Stimulated activated CD4-positive, alpha-beta T cell treated with anti-CD3 and anti-CD28 coated beads, TNF-alpha, amount 100 ng/mL, for 24 hours (primary cell): ENCODE data around the gene INHBE.

Source experiments
- DNase-seq, 3 experiments: peaks; one replicate each; pipeline ENCODE4 v3.0.0-alpha.2; 2020; ENCODE audit warnings: low read depth in 3 of 3

The INHBE gene

DNA sequence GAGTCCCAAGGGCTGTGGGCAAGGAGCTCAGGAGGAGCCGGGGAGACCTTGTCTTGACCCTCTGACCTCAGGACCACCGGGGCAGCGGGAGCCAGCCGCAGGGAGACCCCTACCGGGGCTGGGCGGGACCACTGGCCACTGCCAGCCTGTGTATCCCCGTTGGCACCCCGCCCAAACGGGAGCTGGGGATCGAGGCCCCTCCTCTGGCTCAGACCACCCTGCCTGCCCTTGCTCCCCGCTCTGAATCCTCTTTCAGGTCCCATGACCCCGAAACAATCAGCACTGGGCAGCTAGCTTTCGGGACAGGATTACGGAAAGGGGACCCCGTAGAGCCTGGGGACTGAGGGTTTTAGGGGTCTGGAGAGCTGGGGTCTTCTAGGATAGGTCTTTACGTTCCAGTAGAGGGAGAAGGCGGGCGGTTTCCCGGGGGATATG, 5.8 kb downstream of the INHBE start:
- no peak for DNase-seq

DNA sequence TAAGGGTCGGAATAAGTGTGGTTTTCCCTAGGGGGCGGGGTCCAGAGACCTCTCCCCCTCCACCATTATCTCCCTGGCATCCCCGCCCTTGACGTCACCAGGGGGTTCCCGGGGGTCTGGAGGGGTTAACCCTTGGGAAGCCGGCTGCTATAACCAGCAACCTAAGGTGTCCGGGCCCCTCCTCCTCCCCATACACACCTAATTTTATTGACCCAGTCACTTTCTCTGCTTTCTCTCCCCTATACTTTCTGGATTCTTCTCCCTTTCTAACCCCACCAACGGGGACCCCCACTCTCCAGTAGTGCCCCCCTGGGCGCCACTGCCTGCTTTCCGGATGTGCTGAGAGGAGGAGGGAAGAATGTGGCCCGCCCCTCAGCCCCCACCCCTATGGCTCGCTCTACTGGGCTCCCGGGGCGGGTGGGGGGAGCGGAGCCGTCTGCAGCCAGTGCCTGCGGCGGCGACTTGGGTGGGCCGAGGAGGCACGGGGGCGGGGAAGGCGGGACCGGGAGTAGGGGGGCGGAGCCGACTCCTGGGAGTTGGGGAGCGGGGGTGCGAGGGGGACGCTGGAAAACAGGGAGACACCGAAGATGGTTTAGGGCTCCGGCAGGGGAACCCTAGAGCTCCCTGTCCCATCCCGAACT, 6.3 kb downstream of the INHBE start:
- DNase-seq = no peak

DNA sequence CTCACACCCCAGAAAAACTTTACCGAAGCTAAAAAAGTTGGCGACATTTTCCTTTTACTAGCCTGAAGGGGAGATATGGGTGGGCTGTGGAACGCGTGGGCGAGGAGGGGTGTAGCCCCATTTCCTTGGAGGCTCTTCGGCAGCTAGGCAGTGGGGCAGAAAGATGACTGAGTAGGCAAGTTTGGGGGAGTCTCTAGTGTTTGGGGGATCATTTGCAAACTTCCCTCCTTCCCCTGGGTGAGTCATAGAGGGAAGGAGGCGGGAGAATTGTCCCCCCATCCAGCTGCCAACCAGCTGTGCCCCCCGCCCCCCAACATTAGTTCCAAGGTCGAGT, 6.8 kb downstream of the INHBE start:
- no peak for DNase-seq

DNA sequence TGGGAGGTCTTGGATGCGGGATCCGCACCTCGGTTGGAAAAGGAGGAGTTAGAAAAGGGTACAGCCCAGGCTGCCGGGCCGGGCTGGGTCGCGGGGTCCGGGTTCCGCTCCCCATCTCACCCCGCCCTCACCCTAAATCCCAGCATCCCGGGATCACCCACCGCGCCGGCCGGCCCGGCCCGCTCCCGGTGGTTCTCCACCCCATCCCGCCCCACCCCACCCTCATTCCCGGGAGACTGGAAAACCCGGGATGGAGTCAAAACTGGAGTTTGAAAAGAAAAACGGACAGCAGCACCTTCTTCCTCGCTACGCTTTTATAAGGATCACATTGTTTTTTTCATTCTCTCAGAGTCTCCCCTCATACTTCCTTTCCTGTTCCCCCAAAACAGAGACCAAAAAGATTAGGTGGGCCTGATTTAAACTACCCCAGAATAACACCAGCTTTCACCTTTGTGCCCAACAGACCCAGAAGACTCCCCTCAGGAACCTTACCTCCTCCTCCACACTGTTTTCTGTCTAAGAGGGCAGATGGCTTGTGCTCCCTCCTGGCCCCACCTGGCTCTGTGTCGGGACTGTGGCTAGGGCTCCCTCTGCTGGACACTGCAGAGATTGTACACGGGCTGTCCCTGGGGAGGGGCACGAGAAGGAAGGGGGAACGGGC, 7.3 kb downstream of the INHBE start:
- DNase-seq = peak; percentile 78 to 90 (median 90)

DNA sequence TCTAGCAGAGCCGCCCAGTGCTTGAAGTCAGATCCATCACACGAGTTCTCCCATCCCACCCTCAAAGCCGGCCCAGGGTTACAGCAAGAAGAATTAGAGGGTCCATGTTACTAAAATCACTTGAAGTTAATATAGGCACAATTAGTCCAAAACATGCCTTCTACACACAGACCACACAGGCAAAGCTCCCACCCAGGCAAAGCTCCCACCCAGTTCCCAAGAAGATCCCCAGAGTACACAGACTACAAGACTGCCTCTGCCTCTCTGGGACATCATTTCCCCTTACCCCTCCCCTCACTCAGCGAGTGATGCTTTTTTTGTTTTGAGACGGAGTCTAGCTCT, 7.8 kb downstream of the INHBE start:
- no peak for DNase-seq

DNA sequence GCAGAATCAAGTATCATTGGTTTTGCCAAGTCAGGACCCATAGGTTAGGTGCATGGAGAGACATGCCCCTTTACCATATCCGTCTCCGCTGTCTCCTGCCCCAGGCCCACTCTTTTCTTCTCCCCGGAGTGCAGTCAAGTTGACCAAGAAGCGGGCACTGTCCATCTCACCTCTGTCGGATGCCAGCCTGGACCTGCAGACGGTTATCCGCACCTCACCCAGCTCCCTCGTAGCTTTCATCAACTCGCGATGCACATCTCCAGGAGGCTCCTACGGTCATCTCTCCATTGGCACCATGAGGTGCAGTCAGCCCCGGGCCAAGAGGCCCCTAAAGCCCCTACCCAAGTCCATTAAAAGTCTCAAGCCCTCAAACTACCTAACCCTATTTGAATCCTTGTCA, 9.5 kb downstream of the INHBE start:
- DNase-seq = no peak

DNA sequence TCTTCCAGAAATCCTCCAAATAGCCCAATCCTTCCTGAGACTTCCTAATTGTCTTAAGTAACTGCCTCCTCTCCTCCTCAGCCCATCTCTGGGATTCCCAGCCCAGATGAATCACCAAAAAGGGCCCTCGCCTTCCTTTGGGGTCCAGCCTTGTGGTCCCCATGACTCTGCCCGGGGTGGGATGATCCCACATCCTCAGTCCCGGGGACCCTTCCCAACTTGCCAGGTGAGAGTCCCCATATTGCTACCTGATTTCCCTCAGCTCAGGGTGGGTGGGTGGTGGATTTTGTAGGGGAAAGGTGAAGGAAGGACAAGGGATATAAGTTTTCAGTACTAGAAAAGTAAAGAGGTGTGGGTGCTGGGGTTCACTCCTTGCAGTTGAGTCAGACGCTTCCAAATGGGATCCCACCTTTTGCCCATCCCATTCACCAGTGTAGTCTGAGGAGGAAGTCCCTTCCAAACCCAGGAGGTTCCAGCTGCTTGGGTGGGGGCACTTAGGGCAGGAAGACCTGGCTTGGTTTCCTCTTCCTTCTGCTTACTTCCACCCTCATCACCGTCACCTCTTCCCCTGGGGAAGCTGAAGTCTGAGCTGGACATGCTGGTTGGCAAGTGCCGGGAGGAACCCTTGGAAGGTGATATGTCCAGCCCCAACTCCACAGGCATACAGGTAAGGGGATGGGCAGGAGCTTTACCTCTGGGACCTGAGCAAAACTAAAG, 10.1 kb downstream of the INHBE start:
- DNase-seq = no peak

DNA sequence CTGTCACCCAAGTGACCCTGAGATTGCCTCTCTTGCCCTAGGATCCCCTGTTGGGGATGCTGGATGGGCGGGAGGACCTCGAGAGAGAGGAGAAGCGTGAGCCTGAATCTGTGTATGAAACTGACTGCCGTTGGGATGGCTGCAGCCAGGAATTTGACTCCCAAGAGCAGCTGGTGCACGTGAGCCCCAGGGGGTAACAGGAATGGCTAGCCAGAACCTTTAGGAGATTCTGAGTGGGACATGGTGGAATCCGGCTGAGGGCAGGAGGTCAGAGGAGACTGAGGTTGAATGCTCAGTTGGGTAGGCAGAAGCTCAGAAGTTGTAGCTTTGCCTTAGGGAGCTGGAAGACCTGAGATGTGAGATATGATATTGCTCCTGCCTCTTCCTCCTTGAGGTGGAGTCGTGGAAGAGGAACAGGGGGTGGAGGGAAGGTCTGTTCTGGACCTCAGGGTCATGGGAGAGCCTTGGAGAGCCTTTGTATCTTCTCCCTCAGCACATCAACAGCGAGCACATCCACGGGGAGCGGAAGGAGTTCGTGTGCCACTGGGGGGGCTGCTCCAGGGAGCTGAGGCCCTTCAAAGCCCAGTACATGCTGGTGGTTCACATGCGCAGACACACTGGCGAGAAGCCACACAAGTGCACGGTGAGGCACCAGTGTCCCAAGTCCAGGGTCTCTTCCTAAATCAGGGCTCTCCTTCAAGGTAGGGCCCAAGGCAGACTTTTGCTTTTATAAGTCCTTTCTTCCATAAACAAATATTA, 10.8 kb downstream of the INHBE start:
- no peak for DNase-seq

DNA sequence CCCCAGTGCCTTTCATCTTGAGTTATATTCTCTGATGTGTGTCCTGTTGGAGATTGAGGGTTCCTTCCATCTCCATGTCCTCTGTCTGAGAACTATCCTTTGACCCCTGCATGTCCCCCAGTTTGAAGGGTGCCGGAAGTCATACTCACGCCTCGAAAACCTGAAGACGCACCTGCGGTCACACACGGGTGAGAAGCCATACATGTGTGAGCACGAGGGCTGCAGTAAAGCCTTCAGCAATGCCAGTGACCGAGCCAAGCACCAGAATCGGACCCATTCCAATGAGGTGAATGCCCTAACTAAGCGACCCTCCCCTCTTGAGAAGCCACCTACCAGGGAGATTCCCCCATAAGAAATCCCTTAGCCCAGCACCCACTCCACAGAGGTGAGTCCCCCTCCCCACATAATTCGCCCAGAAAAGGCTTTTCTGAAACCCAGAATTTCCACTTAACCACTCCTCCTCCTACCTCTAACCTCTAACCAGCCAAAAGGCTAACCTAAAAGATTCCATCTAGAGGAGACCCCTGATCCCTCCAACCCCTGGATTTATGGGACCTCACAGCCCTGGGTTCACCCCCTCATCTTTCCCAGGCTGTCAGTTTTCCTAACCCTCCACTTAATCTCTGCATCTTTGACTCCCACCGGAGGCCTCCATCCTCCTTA, 12.2 kb downstream of the INHBE start:
- no peak for DNase-seq

DNA sequence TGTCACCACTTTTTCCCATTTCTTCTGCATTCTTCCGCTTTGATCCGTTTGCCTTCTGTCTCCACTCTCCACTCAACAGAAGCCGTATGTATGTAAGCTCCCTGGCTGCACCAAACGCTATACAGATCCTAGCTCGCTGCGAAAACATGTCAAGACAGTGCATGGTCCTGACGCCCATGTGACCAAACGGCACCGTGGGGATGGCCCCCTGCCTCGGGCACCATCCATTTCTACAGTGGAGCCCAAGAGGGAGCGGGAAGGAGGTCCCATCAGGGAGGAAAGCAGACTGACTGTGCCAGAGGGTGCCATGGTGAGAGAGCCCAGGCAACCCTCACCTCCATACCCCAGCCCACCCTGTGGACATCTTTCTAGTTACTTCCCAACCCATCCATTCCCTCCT, 12.8 kb downstream of the INHBE start:
- no peak for DNase-seq

DNA sequence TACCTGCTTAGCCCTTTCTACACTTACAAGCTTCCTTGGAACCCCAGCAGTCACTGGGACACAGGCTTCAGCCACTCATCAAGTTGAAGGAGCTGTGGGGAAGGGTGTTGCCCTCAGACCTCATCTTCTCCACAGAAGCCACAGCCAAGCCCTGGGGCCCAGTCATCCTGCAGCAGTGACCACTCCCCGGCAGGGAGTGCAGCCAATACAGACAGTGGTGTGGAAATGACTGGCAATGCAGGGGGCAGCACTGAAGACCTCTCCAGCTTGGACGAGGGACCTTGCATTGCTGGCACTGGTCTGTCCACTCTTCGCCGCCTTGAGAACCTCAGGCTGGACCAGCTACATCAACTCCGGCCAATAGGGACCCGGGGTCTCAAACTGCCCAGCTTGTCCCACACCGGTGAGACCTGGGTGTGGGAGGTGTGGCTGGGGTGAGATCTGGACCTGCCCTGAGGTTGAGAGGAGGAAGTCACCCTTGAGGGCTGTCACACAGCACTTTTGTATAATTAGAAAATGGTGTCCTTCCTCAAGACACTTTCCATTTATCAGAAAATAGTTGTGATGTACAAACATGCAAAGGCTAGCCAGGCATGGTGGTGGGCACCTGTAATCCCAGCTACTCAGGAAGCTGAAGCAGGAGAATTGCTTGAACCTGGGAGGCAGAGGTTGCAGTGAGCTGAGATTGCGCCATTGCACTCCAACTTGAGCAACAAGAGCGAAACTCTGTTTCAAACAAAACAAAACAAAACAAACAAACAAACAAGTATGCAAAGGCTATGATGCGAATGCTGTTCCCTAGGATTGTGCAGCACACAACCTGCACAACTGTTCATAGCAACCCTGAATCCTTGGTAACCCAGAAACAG, 14.4 kb downstream of the INHBE start:
- no peak for DNase-seq

DNA sequence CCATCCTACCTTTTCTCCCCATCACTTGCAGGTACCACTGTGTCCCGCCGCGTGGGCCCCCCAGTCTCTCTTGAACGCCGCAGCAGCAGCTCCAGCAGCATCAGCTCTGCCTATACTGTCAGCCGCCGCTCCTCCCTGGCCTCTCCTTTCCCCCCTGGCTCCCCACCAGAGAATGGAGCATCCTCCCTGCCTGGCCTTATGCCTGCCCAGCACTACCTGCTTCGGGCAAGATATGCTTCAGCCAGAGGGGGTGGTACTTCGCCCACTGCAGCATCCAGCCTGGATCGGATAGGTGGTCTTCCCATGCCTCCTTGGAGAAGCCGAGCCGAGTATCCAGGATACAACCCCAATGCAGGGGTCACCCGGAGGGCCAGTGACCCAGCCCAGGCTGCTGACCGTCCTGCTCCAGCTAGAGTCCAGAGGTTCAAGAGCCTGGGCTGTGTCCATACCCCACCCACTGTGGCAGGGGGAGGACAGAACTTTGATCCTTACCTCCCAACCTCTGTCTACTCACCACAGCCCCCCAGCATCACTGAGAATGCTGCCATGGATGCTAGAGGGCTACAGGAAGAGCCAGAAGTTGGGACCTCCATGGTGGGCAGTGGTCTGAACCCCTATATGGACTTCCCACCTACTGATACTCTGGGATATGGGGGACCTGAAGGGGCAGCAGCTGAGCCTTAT, 15.3 kb downstream of the INHBE start:
- DNase-seq = no peak

DNA sequence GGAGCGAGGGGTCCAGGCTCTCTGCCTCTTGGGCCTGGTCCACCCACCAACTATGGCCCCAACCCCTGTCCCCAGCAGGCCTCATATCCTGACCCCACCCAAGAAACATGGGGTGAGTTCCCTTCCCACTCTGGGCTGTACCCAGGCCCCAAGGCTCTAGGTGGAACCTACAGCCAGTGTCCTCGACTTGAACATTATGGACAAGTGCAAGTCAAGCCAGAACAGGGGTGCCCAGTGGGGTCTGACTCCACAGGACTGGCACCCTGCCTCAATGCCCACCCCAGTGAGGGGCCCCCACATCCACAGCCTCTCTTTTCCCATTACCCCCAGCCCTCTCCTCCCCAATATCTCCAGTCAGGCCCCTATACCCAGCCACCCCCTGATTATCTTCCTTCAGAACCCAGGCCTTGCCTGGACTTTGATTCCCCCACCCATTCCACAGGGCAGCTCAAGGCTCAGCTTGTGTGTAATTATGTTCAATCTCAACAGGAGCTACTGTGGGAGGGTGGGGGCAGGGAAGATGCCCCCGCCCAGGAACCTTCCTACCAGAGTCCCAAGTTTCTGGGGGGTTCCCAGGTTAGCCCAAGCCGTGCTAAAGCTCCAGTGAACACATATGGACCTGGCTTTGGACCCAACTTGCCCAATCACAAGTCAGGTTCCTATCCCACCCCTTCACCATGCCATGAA, 16.0 kb downstream of the INHBE start:
- DNase-seq = no peak

DNA sequence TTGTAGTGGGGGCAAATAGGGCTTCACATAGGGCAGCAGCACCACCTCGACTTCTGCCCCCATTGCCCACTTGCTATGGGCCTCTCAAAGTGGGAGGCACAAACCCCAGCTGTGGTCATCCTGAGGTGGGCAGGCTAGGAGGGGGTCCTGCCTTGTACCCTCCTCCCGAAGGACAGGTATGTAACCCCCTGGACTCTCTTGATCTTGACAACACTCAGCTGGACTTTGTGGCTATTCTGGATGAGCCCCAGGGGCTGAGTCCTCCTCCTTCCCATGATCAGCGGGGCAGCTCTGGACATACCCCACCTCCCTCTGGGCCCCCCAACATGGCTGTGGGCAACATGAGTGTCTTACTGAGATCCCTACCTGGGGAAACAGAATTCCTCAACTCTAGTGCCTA, 16.6 kb downstream of the INHBE start:
- no peak for DNase-seq

DNA sequence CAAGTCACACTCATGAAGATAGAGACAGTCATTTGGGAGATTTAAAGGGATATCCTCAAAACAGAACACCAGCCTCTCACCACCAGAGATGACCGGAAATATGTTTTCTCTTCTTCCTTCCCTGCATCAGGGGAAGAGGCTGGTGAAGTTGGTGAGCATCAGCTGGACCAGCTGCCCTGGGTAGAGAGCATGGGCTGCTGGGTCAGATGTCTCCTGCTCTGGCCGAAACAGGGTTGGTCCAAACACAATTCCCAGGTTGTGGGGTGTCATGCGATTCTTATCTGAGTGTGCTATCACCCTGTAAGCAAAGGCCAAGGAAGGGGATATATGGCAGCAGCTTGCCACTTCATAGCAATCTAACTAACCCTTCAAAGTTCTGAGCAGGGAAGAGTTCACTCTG, 17.3 kb downstream of the INHBE start:
- DNase-seq = no peak

DNA sequence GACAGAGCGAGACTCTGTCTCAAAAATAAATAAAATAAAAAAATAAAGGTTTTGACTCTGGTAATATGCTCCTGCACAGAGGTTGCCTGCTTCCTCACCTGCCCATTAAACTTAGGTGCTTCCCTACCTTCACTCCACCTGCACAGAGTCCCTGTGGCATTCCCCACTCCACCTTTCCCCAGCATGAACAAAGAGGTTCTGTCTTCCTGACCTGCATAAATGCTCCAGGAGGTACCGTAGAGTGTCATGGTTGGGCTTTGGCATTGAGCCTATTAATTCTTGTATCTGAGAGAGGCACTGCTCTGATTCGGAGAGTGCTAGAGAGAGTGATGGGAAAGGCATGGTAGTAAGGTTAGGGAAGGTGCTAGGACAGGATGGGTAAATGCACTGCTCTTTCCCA, 18.3 kb downstream of the INHBE start:
- no peak for DNase-seq

DNA sequence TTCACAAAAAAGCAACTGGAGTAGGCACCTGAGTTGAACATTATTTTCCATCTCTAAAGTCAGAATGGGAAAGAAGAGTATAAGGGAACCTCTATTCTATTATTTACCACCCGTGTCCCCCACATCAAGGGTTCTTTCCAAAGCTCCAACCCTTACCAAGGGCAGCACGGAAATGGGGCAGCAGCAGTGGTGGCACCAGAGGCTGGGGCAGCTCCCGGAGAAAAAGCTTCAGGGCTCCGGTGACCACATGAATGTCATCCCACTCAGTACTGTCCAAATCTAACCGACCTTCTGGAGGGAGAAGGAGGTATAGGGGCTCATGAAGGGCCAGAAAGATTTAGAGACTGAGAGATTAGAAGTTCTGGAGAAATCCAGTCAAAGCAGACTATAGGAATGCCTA, 18.8 kb downstream of the INHBE start:
- no peak for DNase-seq

DNA sequence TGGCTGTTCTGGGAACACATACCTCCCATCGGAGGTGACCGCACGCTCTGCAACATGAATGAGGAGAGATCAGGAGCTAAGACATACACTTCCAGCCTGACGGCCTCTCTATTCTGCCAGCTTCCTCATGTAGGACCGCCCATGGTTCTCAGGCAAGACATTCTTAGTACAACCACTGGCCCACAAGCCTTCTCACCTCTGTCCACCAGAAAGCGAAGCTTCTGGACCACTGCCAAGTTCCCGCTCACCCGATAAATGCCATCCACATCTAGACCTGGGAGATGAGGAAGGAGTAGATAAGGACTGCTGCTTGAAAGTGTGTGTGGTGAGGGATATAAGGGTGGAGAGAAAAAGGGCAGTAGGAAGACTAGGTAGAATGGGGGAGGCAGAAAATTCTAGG, 19.3 kb downstream of the INHBE start:
- DNase-seq = no peak

DNA sequence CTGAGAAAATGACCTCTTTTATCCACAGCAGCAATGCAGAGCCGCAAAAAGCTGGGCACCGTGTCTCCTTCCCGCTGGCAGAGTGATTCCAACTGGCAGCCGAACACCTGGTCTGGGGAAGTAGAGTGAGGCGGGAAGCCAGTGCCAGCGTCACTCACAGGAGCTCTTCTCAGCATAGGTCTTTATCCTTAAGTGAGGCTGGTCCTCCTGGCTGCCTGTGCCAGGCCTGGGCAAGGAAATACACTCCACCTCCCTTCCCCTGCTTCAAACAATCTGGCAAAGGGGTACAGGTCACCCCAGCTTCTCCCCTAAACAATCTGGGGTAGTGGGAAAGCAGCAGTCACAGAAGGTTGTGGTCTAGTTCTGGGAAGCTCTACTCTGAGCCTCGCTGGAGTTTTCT, 19.8 kb downstream of the INHBE start:
- no peak for DNase-seq
